Activated naive CD4-positive, alpha-beta T cell treated with anti-CD3 and anti-CD28 coated beads, Interleukin-2, amount 50 U/mL, for 72 hours (primary cell): ENCODE data around the gene SLC18B1. TPM values are rescaled to one million over a fixed set of nuclear protein-coding genes. Genes with fewer than 3 reads are reported as not detected.
A peak's percentile ranks its signal among the peaks of the same experiment; 100 is the strongest.
"Not testable (repeated sequence)": the region's sequence is repeated elsewhere in the genome, so short reads cannot be mapped to it uniquely, and the experiment has no call there.

ENCODE experiments used
- ATAC-seq, 2 donors: fragments of 150-1000 bp; cut with Tn5 transposase; 2 replicates each; pipeline ENCODE4 v1.10.0; 2021; ENCODE audit warnings: mild to moderate bottlenecking in 2 of 2, moderate library complexity in 2 of 2
- DNase-seq, 2 donors: peaks; one replicate each; pipeline ENCODE4 v3.0.0; 2021 to 2022; ENCODE audit warnings: low spot score in 2 of 2
- H3K27ac Mint-ChIP-seq, 2 donors: one replicate each; pipeline ENCODE4 v1.8.0; 2022; ENCODE audit warnings: mild to moderate bottlenecking in 2 of 2, mixed read lengths in 2 of 2
- H3K36me3 Mint-ChIP-seq, 2 donors: one replicate each; pipeline ENCODE4 v1.8.0; 2022; ENCODE audit warnings: mixed read lengths in 2 of 2
- H3K9me3 Mint-ChIP-seq, 2 donors: one replicate each; pipeline ENCODE4 v1.8.0; 2022; ENCODE audit warnings: mixed read lengths in 2 of 2
- total RNA-seq, 2 donors: library from RNA; stranded (reverse); gene quantifications; one replicate each; pipeline ENCODE4 v1.2.3, GENCODE V29; 2022

The SLC18B1 gene
- total RNA-seq, 2 donors from 2014 or later, result 6.3 to 9.4 TPM

DNA sequence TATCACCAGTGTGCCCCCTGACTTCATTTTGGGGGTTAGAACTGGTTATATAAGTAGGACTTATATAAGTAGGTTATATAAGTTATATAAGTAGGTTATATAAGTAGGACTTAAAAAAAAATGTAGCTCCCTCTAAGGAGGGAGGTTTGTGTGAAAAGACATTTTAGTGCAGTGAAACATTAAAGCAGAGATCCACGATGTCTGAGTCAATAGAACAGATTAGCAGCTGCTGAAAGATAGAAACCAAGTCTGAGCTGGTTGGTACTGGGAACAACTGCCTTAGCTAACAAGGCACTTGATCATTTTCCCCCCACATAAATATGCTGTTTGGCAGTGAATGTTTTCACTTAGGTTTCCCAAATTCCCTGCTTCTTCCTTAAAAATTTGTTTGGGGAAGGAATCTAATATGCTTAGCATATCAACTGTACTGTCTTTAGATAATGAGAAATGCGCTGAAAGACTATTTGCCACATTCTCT lies 13.9 kb upstream of the SLC18B1 start:
- Mint-ChIP-seq H3K27ac (peak overlapping the region; percentile 97 to 100), H3K36me3 (peaks cover 44 to 49% of the 10 kb centered on the region in 2 donors), H3K9me3 (no peaks in the 10 kb centered on the region)
- ATAC-seq (no peak), DNase-seq (no peak)

DNA sequence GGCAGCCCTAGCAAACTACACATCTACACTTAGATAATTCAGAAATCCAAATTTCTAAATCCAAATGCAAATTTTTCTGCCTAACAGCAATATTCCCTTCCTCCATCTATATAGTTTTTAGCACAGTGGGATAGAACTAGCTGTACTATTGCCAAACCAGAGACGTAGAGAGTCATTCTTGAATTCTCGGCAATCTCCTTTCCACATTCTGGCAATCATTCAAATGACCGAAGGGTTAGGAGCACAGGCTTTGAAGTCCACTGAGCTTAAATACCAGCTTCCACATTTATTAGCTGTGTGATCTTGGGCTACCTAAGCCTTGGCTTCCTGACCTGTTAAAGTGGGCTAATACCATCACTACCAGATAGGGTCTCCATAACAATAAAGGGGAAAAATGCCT lies 12.8 kb upstream of the SLC18B1 start:
- ATAC-seq (no peak), DNase-seq (no peak)
- Mint-ChIP-seq H3K9me3 (no peaks in the 10 kb centered on the region), H3K27ac (no peak overlapping the region), H3K36me3 (peaks cover 34 to 38% of the 10 kb centered on the region in 2 donors)

DNA sequence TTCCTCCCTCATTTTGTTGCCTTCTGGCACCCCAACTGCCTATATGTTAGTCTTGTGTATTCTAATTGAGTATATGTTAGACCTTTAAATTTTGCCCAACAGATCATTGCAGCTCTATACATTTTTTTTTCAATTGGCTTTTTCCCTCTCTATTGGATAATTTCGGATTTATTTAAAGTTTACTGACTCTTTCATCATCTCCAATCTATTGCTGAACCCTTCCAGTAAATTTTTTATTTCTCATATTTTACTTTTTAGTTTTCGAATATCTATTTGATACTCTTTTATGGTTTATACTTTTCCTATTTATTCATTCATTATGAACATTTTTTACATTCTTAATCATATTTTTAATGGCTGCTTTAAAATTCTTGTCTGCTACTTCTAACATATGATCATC lies 7.1 kb upstream of the SLC18B1 start:
- H3K36me3 Mint-ChIP-seq, result peaks cover 0 to 7% of the 10 kb centered on the region in 2 donors
- ATAC-seq (no peak), DNase-seq (no peak)
- no peak overlapping the region for H3K27ac Mint-ChIP-seq
- no peaks in the 10 kb centered on the region for H3K9me3 Mint-ChIP-seq

DNA sequence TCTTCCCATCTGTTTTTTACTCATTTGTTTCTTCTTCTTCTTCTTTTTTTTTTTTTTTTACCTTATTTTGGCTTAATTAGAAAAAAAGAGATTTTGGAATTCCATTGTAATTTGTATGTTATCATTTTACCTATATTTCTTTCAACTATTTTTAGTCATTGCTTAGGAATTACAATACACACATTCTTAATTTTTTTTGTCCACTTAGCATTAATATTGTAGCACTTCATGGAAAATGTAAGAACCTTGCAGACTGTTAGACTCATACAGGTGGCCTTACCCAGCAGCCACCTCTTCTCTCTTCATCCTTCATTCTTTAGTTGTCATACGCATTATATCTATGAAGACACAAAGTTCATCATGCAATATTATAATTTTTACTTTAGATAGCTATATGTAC lies 5.8 kb upstream of the SLC18B1 start:
- no peaks in the 10 kb centered on the region for H3K9me3 Mint-ChIP-seq
- no peak for ATAC-seq
- no peak overlapping the region for H3K27ac Mint-ChIP-seq
- no peak for DNase-seq
- peaks cover 0 to 7% of the 10 kb centered on the region in 2 donors for H3K36me3 Mint-ChIP-seq

DNA sequence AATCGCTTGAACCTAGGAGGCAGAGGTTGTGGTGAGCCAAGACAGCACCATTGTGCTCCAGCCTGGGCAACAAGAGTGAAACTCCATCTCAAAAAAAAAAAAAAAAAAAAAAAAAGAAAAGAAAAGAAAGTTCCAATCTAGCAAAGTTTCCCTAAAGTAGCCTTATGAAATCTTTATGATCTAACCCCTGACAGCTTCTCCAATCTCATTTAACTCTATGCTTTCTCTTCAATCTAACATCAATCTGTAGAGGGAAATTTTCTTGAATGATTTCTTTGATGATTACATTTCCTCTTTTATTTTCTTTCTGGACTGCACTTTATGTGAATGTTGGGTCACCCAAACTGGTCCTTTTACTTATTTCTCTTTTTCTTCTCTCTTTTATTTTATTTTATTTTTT lies 2.2 kb upstream of the SLC18B1 start:
- ATAC-seq (no peak), DNase-seq (no peak)
- Mint-ChIP-seq H3K9me3 (no peaks in the 10 kb centered on the region), H3K27ac (no peak overlapping the region), H3K36me3 (peaks cover 0 to 8% of the 10 kb centered on the region in 2 donors)

DNA sequence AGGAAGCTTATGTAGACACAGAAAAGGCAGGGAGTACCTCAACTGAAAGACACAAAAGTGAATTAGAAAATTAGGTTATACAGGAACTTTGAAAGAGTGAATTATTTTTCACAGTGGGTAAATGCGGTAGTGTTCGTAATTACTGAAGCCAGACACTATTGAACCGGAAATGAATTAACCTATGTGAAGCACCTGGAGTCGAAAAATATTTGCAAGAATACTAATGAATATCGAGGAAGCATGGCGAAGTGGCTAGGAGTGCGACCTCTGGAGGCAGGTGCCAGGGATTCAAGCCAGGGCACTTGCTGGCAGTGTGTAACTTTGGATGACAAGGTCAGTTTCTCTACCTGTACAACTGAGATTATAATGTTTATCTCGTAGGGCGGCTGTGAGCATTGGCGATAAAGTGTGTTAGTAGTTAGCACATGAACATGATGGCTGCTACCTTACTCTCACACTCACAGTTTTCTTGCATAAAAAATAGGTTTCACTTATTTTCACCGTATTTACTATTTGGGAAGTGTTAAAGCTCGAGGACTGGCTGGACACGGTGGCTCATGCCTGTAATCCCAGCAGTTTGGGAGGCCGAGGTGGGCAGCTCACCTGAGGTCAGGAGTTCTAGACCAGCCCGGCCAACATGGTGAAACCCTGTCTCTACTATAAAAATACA lies 567 bp upstream of the SLC18B1 start:
- H3K27ac Mint-ChIP-seq, result no peak overlapping the region
- ATAC-seq (peak; percentile 81 to 83), DNase-seq (peak; percentile 63 to 66)
- H3K9me3 Mint-ChIP-seq, result no peaks in the 10 kb centered on the region
- H3K36me3 Mint-ChIP-seq, result peaks cover 0 to 12% of the 10 kb centered on the region in 2 donors

DNA sequence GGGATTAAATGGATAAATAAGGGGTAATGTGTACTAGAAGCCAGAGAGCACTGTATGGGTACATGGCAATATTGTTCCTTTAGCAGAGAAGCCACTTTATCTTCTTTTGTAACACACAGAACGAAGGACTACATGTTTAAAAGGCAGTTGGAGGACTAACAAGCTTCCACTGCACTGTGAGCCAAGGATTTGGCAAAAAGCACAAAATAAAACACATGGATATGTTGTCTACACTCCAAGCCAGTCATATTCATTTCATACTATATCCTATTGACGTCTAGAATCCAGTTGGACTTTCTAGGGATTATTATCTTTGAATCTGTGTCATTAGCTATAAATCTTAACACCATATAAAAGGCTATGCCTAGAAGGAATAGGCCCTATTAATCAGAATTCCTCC lies 3.0 kb downstream of the SLC18B1 start:
- no peak overlapping the region for H3K27ac Mint-ChIP-seq
- H3K36me3 Mint-ChIP-seq, result peaks cover 0 to 12% of the 10 kb centered on the region in 2 donors
- DNase-seq (no peak), ATAC-seq (no peak)
- no peaks in the 10 kb centered on the region for H3K9me3 Mint-ChIP-seq

DNA sequence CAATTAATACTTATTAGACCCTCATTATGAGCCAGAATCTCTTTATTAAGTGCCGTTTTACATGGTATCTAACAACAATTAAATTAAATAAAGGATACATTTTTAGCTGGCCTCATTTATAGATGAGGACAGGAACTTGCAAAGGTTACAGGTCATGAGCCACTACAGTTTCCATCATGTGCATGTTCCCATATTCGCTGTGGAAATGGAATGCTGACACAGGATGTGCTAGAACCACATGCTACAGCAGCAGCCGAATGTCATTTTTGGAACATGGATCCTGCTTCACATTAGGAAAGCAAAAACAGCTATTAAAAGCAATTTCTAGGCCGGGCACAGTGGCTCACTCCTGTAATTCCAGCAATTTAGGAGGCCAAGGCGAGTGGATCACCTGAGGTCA lies 5.9 kb downstream of the SLC18B1 start:
- no peak for DNase-seq
- H3K9me3 Mint-ChIP-seq, result no peaks in the 10 kb centered on the region
- ATAC-seq, result no peak
- no peak overlapping the region for H3K27ac Mint-ChIP-seq
- peaks cover 9 to 30% of the 10 kb centered on the region in 2 donors for H3K36me3 Mint-ChIP-seq

DNA sequence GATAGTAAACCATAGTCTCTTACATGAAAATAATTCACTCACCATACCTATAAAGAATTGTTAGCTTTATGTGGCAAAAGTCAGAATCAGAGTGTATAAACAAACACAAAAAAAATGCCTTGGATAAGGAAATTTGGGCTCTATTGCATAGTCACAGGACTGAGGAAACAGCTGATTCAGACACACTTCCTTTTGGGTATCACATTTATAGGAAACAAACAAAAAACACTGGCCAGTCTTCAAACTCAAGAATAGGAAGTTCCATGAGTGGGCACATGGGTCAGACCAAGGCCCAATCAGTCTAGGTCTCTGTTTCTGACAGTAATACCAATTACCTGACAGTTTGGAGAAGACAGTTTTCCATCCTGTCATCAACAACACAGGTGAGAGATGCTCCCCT lies 8.0 kb downstream of the SLC18B1 start:
- Mint-ChIP-seq H3K9me3 (no peaks in the 10 kb centered on the region), H3K36me3 (peaks cover 9 to 36% of the 10 kb centered on the region in 2 donors), H3K27ac (no peak overlapping the region)
- no peak for ATAC-seq
- no peak for DNase-seq

DNA sequence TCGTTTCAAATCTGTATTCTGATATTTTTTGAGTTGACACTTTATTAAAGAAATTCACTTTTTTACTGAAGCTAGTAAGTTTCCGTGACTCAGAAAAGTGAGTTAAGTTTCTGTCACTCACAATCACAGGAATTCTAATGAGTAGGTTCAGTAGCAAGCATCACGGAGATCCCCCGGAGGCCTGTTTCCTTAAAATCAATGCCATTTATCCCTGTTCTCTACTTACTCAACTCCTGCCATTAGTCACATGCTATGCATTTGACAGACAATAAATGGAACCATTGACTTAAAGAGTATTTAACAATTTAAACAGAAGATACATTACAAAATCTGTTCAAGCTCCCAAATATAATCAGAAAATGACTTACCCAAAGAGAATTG lies 9.1 kb downstream of the SLC18B1 start:
- DNase-seq (no peak), ATAC-seq (no peak)
- Mint-ChIP-seq H3K27ac (peak overlapping the region in 1 of 2 donors; percentile 13), H3K36me3 (peaks cover 9 to 30% of the 10 kb centered on the region in 2 donors), H3K9me3 (no peaks in the 10 kb centered on the region)

DNA sequence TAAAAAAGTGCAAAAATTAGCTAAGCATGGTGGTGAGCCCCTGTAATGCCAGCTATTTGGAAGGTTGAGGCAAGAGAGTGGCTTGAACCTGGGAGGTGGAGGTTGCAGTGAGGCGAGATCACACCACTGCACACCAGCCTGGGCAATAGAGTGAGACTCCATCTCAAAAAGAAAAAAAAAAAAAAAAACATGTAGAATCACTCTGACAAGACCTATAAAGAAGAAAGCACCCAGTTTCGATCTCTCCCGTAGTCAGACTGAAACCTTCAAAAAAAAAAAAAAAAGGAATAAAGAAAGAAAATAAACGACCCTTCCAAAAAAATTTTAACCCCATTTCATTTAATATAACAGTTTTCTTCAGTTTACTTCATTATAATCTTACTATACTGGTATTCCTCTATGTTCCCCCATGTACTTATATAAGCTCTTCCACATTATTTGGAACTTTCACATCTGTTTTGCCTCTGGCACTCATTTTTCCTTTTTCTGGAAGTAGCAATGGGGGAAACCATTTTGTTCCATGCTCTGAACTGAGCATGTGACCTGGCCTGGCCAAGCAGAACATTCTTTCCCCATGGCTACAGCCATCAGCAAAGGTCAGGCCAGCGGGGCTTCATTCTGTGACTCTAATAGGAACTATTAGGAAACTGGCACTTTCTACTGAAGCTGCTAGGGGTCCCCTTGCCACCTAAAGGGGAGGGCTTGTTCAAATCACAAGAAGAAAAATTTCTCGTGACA lies 9.6 kb downstream of the SLC18B1 start:
- no peak for DNase-seq
- Mint-ChIP-seq H3K36me3 (peaks cover 9 to 27% of the 10 kb centered on the region in 2 donors), H3K27ac (peak overlapping the region in 1 of 2 donors; percentile 18), H3K9me3 (no peaks in the 10 kb centered on the region)
- peak in 1 of 2 donors; percentile 67 for ATAC-seq

DNA sequence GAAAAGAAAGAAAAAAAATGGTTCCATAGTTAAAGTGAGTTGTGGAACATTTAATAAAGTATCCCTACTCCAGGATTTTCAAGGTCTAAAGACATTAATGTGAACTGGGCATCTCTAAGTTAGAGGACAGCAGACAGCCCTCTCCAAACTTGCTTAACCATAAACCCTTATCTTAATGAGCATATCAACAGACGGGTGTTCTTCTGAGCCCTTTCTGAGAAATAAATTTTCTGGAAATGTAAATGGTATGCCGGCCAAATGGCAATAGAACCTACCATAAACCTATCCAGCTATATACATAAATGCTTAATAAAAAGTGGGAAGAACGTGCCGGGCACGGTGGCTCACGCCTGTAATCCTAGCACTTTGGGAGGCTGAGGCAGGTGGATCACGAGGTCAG lies 12.5 kb downstream of the SLC18B1 start:
- Mint-ChIP-seq H3K36me3 (peaks cover 9 to 27% of the 10 kb centered on the region in 2 donors), H3K9me3 (no peaks in the 10 kb centered on the region), H3K27ac (no peak overlapping the region)
- DNase-seq (no peak), ATAC-seq (no peak)

DNA sequence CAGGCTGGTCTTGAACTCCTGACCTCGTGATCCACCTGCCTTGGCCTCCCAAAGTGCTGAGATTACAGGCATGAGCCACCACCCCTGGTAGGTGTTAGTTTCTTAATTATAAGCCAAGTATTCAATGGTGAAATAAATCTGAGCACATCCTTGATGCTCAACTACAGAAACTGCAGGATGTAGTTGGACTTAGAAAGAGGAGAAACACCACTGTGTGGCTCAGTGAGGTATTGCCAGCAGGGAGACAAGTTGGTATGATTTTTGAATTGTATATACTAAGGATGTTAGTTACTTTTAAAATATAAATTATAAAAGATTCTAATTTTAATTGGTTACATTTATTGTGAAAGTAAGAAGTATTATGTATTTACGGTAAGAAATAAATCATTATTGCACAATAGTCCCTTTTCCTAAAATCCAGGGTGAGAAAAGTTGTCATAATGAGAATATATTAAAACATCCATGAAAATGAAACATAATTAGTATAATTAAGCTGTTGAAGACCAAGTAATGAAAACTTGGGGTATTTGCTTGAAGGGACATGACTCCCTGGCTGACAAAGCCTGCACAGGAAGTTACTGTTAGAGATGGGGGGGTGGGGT lies 17.6 kb downstream of the SLC18B1 start:
- peak in 1 of 2 donors; percentile 63 for ATAC-seq
- no peak for DNase-seq
- H3K36me3 Mint-ChIP-seq, result peaks cover 0 to 5% of the 10 kb centered on the region in 2 donors
- H3K9me3 Mint-ChIP-seq, result no peaks in the 10 kb centered on the region
- H3K27ac Mint-ChIP-seq, result no peak overlapping the region

DNA sequence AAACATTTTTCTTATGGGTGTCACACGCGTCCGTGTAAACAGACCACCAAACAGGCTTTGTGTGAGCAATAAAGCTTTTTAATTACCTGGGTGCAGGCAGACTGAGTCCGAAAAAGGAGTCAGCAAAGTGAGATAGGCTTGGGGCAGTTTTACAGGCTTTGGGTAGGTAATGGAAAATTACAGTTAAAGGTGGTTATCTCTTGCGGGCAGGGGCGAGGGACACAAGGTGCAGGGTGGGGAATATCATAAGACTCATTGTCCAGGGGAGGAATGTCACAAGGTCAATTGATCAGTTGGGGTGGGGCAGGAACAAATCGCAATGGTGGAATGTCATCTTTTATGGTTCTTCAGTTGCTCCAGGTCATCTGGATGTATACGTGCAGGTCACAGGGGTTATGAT lies 20.6 kb downstream of the SLC18B1 start:
- not testable (repeated sequence) for H3K27ac Mint-ChIP-seq, H3K36me3 Mint-ChIP-seq, ATAC-seq, H3K9me3 Mint-ChIP-seq, DNase-seq

DNA sequence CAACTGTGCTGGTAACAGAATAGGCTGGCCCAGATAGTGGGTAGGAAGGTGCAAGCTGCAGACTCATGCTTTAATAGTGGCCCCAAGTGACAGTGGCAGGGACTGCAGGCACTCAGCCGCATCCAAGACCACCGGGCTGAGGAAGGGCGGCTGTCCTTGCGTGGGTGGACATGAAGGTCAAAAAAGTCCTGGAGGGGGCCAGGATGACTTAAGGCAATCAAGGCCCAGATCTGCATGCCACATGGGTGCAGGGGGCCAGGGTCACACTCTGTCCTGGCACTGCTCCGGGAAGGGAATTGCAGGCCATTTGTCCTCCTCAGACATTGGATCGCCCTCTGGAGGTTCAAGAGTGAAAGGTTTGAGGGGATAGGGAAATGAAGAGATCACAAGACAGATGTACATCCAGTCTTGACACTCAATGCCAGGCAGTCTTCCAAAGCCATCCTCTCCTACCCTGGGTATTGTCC lies 30.4 kb downstream of the SLC18B1 start:
- H3K9me3 Mint-ChIP-seq, result no peaks in the 10 kb centered on the region
- peaks cover 0 to 10% of the 10 kb centered on the region in 2 donors for H3K36me3 Mint-ChIP-seq
- DNase-seq (peak in 1 of 2 donors; percentile 27), ATAC-seq (peak; percentile 55 to 79)
- no peak overlapping the region for H3K27ac Mint-ChIP-seq

DNA sequence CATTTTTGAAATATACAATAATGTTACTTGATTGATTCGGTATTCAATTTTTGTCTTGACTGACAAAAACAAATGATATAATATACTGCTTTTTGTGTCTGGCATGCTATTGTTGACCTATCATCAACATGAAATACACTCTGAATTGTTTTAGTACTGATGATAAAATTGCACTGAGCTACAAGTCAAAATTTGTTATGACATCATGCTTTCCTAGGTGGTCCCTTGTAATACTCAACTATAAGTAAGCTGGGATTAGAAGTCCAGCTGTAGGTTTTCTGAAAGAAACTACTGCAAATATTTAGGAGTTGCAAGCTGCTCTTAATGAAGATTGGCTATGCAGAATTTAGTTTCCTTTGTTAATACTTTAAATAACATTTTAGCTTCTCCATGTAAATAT lies 32.9 kb downstream of the SLC18B1 start:
- no peaks in the 10 kb centered on the region for H3K9me3 Mint-ChIP-seq
- no peak for ATAC-seq
- no peak overlapping the region for H3K27ac Mint-ChIP-seq
- peaks cover 0 to 10% of the 10 kb centered on the region in 2 donors for H3K36me3 Mint-ChIP-seq
- no peak for DNase-seq

DNA sequence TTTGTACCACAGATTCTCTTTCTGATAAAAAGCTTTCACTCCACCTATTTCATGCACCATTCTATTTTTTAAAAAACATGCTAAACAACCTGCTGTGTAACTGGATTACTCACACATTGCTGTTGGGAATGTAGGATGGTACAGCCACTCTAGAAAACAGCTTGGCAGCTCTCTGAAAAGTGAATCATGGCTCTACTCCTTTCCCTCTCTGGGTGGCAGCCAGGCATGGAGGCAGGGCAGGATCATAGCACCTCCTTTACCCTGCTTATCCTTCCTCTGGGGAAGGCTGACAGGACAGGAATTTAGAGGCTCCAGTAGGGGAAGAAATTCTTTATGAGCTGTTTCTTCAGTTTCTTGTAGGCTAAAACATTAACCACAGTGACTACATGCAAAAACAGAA lies 34.1 kb downstream of the SLC18B1 start:
- Mint-ChIP-seq H3K27ac (peak overlapping the region in 1 of 2 donors; percentile 72), H3K36me3 (peaks cover 0 to 5% of the 10 kb centered on the region in 2 donors), H3K9me3 (no peaks in the 10 kb centered on the region)
- peak in 1 of 2 donors; percentile 7 for ATAC-seq
- DNase-seq, result no peak
